Right lobe of liver (tissue), 4 donors: ENCODE results near the gene GXYLT2.

Experiments used
- POLR2A ChIP-seq: fragments of 450-650 bp; IDR thresholded peaks from one replicate; pipeline ENCODE4 v1.6.1; 2017; ENCODE audit warnings: antibody characterized with exemption, mild to moderate bottlenecking
- TF ChIP-seq, protein P1 (sequence below), 4 donors: fragments of 200-600 bp in 3 of 4; fragments of 450-650 bp in 1 of 4; IDR thresholded peaks; one replicate each; pipeline versions ENCODE4 v1.5.1 to v1.8.0; 2016 to 2022; ENCODE audit warnings: antibody characterized with exemption in 4 of 4, mild to moderate bottlenecking in 2 of 4
- donor health status: DM: no; HTN: no; CAD: no.
- donor health status: DM: no; HTN: no; CAD: no.
- donor health status: DM: no; HTN: yes; CAD: no.

DNA sequence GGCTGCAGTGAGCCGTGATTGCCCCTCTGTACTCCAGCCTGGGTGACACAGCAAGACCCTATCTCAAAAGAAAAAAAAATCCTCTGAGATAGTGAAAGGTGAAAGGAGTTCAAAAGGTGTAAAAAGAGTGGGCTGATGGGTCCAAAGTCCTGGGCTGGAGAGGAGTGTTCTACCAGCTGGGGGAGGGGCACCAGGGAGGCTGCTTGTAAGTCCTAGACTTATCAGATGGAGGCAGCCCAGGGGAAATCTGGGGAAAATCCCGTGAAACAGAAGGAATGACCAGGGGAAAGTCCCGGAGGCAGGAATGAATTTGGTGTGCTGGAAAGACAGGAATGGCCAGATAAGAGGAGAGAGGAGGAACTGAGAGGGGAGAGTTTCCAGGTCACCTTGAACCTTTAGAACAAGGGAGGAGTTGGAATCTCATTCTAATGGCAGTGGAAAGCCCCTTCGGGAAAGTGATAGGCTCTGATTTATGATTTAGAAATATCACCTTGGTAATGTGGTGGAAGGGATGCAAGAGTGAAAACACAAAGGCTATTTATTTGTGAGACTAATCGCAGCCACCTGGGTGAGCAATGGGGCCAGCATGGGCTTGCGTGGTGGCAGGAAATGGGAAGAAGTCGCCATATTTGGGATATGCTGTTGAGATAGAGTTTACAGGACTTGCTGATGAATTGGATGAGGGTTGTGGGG lies 85.3 kb downstream of the GXYLT2 start:
- TF ChIP-seq, protein P1, sequence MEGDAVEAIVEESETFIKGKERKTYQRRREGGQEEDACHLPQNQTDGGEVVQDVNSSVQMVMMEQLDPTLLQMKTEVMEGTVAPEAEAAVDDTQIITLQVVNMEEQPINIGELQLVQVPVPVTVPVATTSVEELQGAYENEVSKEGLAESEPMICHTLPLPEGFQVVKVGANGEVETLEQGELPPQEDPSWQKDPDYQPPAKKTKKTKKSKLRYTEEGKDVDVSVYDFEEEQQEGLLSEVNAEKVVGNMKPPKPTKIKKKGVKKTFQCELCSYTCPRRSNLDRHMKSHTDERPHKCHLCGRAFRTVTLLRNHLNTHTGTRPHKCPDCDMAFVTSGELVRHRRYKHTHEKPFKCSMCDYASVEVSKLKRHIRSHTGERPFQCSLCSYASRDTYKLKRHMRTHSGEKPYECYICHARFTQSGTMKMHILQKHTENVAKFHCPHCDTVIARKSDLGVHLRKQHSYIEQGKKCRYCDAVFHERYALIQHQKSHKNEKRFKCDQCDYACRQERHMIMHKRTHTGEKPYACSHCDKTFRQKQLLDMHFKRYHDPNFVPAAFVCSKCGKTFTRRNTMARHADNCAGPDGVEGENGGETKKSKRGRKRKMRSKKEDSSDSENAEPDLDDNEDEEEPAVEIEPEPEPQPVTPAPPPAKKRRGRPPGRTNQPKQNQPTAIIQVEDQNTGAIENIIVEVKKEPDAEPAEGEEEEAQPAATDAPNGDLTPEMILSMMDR (IDR thresholded peaks at IDR 0.05), result no peak
- no peak for TF ChIP-seq POLR2A
